NK-92 (cell line): ENCODE results near the gene LONP1.
"Not testable (repeated sequence)": the region's sequence is repeated elsewhere in the genome, so short reads cannot be mapped to it uniquely, and the experiment has no call there.

Experiments
- DNase-seq: peaks from one replicate; lab custom pipeline; 2025; ENCODE audit not compliant: unreplicated experiment; lab: John Stamatoyannopoulos, UW

LONP1 gene

DNA sequence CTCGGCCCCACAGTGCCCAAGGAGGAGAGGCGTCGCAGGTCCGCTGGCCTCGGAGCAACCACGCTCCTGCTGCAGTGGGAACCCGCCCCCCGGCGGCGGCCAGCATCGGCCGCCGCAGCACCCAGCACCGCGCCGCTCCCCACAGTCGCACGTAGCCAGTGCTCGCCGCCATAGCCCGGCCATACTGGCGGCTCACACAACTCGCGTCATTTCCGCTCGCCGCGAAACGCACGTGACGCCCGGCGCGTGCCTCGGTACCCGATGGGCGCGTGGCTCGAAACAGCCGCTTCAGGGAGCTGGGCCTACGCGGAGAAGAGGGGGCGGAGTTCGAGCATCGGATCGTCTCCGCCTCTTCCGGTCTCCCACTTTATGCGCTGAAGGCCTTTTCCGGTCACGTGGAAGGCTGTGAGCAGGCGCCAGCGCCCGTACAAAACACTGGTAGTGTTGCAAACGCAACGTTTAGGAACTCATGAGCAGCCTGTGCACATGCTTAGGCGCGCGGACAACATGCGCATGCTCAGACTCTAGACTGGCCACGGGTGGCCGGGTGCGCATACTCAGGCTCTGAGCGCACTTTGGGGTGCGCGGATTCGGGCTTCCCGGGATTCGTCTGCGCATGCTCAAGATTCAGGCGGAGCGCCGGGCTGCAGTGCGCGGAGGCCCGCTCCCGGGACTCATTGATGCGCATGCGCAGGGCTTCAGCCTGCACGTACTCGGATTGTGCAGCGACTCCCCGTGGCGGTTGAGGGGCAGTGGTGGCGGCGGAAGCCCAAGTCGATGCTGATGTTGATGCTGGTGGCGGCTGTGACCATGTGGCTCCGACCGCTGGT lies at the start of gene LONP1, which contains the start of gene CATSPERD:
LONP1 (minus strand) TSS at position 186 of the 830 bp plus-strand sequence; CDS start at position 172, 14 bp downstream.
CATSPERD (plus strand) TSS at position 677 of the 830 bp plus-strand sequence; CDS start at position 778, 101 bp downstream.
- DNase-seq = peak; percentile 98

DNA sequence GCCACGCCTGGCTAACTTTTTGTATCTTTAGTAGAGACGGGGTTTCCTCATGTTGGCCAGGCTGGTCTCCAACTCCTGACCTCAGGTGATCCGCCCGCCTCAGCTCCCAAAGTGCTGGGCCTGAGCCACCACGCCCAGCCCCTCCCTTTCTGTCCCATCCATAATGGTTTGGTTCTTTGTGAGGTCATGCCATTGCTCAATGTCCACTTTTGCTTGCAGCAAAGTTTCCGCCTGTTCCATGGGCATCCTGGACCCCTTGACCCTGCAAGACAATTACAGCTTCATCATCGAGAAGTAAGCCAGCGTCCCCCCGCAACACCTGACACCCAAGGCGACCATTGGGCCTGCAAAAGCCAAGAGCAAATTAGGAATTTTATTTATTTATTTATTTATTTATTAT lies 48.0 kb upstream of the LONP1 start:
- DNase-seq = no peak

- DNase-seq = no peak
Observed at GRCh38 chr19:5765220-5765619, 45.3 kb upstream of the LONP1 start.

- DNase-seq = no peak
Observed at GRCh38 chr19:5762608-5763217, 42.8 kb upstream of the LONP1 start.

GRCh38 chr19:5753743-5754142 lies 33.8 kb upstream of the LONP1 start:
- DNase-seq = no peak

GRCh38 chr19:5751709-5752108 lies 31.8 kb upstream of the LONP1 start:
- DNase-seq = no peak

DNA sequence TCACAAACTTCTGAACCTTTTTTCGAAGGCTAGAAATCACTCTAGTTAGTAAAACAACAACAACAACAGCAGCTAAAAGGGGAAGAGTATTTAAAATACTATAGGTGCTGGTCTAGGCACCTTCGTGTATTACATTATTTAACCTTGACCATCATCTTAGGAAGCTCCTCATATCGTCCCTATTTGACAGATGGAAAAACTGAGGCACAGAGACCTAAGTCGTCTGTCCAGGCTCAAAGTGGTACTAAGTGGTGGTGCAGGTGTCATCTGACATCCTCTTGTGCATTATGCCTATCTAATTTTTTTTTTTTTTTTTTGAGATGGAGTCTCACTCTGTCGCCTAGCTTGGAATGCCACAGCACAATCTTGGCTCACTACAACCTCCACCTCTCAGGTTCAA lies 29.6 kb upstream of the LONP1 start:
- DNase-seq = no peak

DNA sequence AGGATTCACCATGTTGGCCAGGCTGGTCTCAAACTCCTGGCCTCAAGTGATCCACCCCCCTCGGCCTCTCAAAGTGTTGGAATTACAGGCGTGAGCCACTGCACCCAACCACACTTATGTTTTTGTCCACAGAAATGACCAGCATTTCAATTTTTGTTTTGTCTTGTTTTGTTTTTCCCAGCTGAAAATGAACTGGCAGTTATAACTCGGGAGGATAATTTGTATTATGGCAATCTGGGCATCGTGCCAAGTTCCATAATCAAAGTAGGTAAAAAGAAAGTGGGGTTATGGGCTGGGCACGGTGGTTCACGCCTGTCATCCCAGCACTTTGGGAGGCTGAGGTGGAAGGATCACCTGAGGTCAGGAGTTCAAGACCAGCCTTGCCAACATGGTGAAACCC lies 29.0 kb upstream of the LONP1 start:
- DNase-seq = not testable (repeated sequence)

- DNase-seq = not testable (repeated sequence)
Observed at GRCh38 chr19:5744999-5745398, 25.1 kb upstream of the LONP1 start.

- no peak for DNase-seq
Observed at GRCh38 chr19:5743630-5744029, 23.7 kb upstream of the LONP1 start.

- DNase-seq = no peak
Observed at GRCh38 chr19:5742051-5742450, 22.1 kb upstream of the LONP1 start.

DNA sequence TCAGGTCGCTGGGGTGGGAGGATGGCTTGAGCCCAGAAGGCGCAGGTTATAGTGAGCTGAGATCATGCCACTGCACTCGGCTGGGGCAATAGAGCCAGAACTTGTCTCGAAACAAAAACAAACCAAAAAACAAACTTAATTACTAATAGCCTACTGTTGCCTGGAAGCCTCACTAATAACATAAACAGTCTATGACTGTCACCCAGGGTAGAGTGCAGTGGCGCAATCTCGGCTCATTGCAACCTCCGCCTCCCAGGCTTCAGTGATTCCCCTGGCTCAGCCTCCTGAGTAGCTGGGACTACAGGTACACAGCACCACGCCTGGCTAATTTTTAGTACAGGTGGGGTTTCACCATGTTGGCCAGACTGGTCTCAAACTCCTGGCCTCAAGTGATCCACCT lies 18.5 kb upstream of the LONP1 start:
- no peak for DNase-seq

GRCh38 chr19:5733172-5733571 lies 13.2 kb upstream of the LONP1 start:
- not testable (repeated sequence) for DNase-seq

DNA sequence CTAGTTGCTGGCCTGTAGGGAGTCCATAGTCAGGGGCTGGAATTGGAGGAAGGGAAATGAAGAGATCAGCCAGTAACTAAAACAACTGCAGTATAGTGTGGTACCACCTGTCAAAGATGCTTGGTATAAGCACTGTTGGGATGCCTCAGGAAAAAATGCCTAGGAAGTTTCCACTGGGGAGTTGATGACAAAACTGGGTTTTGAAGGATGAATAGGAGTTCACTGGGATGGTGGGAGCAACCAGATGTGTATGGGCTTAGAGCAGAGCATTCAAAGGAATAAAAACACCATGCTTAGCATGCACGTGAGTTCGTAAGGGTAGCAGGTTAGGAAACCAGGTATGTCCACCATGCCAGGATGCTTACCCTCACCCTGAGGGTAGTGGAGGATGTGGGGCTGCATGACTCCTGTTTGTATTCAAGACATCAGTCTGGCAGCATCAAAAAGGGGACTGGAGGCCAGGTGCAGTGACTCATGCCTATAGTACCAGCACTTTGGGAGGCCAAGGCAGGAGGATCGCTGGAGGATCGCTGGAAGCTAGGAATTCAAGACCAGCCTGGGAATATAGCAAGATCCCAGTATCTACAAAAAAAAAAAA lies 7.6 kb upstream of the LONP1 start:
- no peak for DNase-seq

GRCh38 chr19:5719274-5719960 lies 529 bp downstream of the LONP1 start:
- DNase-seq = no peak

DNA sequence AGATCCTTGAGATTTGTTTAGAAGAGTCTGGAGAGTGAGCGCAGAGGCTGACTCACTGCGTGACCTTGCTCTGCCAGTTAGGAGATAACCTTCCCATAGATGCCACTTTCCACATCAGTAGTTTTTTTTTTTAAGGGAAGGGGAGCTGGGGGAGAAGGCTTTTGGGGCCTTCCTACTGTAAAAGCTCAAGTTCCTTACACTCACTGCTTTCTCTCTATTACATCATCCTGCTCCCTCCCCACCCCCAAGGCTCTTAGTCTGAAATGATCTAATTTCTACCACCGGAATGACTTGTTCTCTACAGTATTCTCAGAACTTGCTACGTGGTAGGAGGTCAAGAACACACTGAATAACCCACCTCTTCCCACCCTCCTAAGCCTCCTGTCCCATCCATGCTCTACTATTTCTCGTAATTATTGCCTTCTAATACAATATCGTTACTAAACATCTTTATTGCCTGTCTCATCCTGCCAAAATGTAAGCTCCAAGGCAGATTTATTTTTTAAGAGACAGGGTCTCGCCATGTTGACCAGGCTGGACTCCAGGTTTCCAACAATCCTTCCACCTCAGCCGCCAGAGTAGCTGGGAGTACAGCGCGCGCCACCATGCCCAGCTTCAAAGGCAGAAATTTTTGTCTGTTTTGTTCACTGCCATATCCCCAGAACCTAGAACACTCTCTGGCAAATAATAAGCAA lies 1.2 kb downstream of the LONP1 start:
- no peak for DNase-seq

DNA sequence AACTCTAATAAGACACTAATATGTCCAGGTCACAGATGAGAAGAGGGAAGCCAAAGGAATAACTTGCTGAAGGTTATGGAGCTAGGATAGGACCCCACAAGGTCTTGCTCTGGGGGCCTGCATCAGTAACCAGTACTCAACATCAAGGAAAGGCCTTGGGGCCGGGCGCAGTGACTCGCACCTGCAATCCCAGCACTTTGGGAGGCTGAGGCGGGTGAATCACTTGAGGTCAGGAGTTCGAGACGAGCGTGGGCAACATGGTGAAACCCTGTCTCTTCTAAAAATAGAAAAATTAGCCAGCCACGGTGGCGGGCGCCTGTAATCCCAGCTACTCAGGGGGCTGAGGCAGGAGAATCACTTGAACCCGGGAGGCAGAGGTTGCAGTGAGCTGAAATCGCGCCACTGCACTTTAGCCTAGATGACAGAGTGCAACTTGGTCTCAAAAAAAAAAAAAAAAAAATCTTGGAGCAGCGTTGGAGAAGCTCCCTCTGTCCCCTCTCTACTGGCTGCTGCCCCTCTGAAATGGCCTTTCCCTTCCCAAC lies 1.8 kb downstream of the LONP1 start:
- no peak for DNase-seq

- DNase-seq = no peak
Observed at GRCh38 chr19:5717215-5717935, 2.6 kb downstream of the LONP1 start.

DNA sequence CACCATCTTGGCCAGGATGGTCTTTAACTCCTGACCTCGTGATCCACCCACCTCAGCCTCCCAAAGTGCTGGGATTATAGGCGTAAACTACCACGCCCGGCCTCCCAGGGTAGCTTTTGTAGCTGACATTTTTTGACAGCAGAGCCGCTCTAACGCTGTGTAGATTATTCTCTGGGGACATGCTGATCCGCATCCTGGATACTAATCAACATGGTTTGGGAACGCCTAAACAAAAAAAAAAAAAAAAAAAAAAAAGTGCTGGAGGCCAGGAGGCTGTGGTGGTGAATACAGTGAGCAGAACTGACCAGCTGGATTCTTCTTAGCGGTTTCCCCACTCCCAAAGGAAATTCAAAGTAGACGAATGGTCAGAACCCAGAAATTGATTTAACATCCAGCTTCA lies 5.1 kb downstream of the LONP1 start:
- no peak for DNase-seq

DNA sequence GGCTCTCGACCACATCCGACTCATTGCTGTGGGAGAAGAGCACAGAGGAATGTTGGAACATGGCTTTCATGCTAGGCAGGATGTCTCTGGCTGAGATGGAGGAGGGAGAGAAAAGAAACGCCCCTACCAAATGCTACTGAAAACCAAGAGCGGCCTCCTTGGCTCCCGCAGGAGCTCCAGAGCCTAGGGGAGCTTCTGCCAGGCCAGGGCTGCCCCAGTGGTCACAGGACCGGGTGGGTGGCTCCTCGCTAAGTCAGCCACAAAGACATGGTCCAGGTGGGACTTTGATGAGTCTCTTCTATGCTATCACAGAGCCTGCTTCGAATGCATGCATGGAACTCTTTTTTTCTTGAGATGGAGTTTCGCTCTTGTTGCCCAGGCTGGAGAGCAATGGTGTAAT lies 6.7 kb downstream of the LONP1 start:
- no peak for DNase-seq
